Heart left ventricle (tissue), 16 donors: ENCODE results near the gene CELF2. TPM values are rescaled to one million over a fixed set of nuclear protein-coding genes. Genes with fewer than 3 reads are reported as not detected.

Source experiments
- ATAC-seq, 4 donors: fragments of 200-7000 bp; cut with Tn5 transposase; one replicate each; pipeline ENCODE4 v1.9.1; 2020 to 2022; ENCODE audit warnings: moderate library complexity in 4 of 4, mild to moderate bottlenecking in 3 of 4, moderate number of reproducible peaks in 1 of 4
- DNase-seq, 5 donors: peaks; one replicate each; pipeline ENCODE4 v3.0.0-alpha.2; 2020
- H3K27ac ChIP-seq, 12 donors: fragments of 200-600 bp; sonication (generic) in 4 of 12; one replicate each; pipeline versions ENCODE4 v1.5.0 to v1.8.0; 2016 to 2022; ENCODE audit warnings: mild to moderate bottlenecking in 2 of 12
- H3K27me3 ChIP-seq, 9 donors: fragments of 200-600 bp; sonication (generic) in 2 of 9; one replicate each; pipeline versions ENCODE4 v1.5.1 to v1.8.0; 2016 to 2022; ENCODE audit warnings: mild to moderate bottlenecking in 3 of 9
- H3K36me3 ChIP-seq, 9 donors: fragments of 200-600 bp; sonication (generic) in 2 of 9; one replicate each; pipeline versions ENCODE4 v1.5.0 to v1.8.0; 2018 to 2022; ENCODE audit warnings: mild to moderate bottlenecking in 2 of 9
- H3K4me1 ChIP-seq, 12 donors: fragments of 200-600 bp; sonication (generic) in 4 of 12; one replicate each; pipeline versions ENCODE4 v1.5.0 to v1.8.0; 2016 to 2022; ENCODE audit warnings: mild to moderate bottlenecking in 3 of 12
- H3K4me3 ChIP-seq, 12 donors: fragments of 200-600 bp; sonication (generic) in 4 of 12; one replicate each; pipeline versions ENCODE4 v1.5.0 to v1.8.0; 2017 to 2022; ENCODE audit warnings: mild to moderate bottlenecking in 9 of 12, moderate library complexity in 4 of 12
- H3K9me3 ChIP-seq, 12 donors: fragments of 200-600 bp; sonication (generic) in 4 of 12; one replicate each; pipeline versions ENCODE4 v1.5.0 to v1.8.0; 2016 to 2022; ENCODE audit warnings: mild to moderate bottlenecking in 1 of 12
- CTCF ChIP-seq, 12 donors: fragments of 200-600 bp; sonication (generic) in 4 of 12; IDR thresholded peaks; one replicate each; pipeline versions ENCODE4 v1.5.0 to v1.8.0; 2018 to 2022; ENCODE audit warnings: antibody characterized with exemption in 12 of 12, mild to moderate bottlenecking in 5 of 12
- POLR2A ChIP-seq, 2 donors: fragments of 450-650 bp; IDR thresholded peaks; one replicate each; pipeline ENCODE4 v1.6.1; 2017; ENCODE audit warnings: antibody characterized with exemption in 2 of 2, mild to moderate bottlenecking in 2 of 2, moderate library complexity in 2 of 2
- WGBS, 4 donors: extraction: QIAGEN DNeasy Blood & Tissue Kit in 2 of 4; methylation state at CpG; one replicate each; pipeline versions ENCODE4 v1.1.5 to v1.1.7; 2013 to 2018; 5-methylcytosine and 5-hydroxymethylcytosine counted together
- intact Hi-C, 10 donors: fragments of 100-400 bp; cut with DNase I; formaldehyde crosslinking; loops; one replicate each; pipeline versions ENCODE4 v1.11.1 to v1.14.2; 2022
- polyA plus RNA-seq, 2 donors: library from polyadenylated mRNA; stranded (reverse); fragments of 200-250 nt; gene quantifications; one replicate each; pipeline ENCODE4 v1.2.3, GENCODE V29; 2013
- total RNA-seq, 9 donors: library from RNA; depleted of rRNA in 2 of 9; stranded (reverse); fragments of >200 nt in 2 of 9; fragmentation: NEBNext Ultra II Directional in 3 of 9; extraction: Animal tissue kit (Norgen Biotek cat#: 25700) in 3 of 9; gene quantifications; one replicate each; pipeline versions ENCODE4 v1.1.0 to v1.2.4, GENCODE V29; 2016 to 2023
- donor health status: ischemic (EF 13 %, LVEDD 7.1; RV severe dilation, severe dysfunction).
- donor health status: healthy with polysubstance abuse.
- donor health status: DM: no; HTN: yes; CAD: no.
- donor health status: DM: no; HTN: no; CAD: no.
- donor health status: ischemic (EF 25% LVEDD 6.9; RV normal size, moderate dysfunction).
- donor health status: ischemic (EF 25% LVEDD 5.7; RV mildly dilated, moderate dysfunction).
- donor health status: healthy.
- donor health status: DM: yes; HTN: yes; CAD: no.
- donor health status: ischemic (EF 35%, LVEDD 5.7; RV mildly dilated, moderate dysfunction).
- donor health status: nonischemic (EF 11% LVEDD 7.7; RV severe dilation, severe dysfunction).
- donor health status: DM: yes; HTN: yes; CAD: no.
- donor health status: PGD.
- donor health status: ischemic (EF 29% LVEDD 5.4; RV normal size, mild dysfunction).
- donor health status: nonischemic (EF 23%, LVEDD 6.1; RV moderate dilation, normal function).

The CELF2 gene
- total and polyA plus RNA-seq, 11 donors = 14.2 to 103 (median 67.1) TPM

GRCh38 chr10:11354823-11355222 is 337.2 kb downstream of the CELF2 start:
- no peak overlapping the region for H3K4me3 ChIP-seq
- ATAC-seq = no peak
- peaks cover 0 to 8% (median 0%) of the 10 kb centered on the region in 12 donors for H3K9me3 ChIP-seq
- DNase-seq = no peak
- 94 to 99% (median 96%) methylated on average over 5 of the region's 5 CpGs for WGBS, 4 donors
- no peaks in the 10 kb centered on the region for H3K27me3 ChIP-seq
- peaks cover 0 to 4% (median 0%) of the 10 kb centered on the region in 12 donors for H3K4me1 ChIP-seq
- H3K27ac ChIP-seq = no peak overlapping the region
- intact Hi-C loops = no loop called here
- H3K36me3 ChIP-seq = no peaks in the 10 kb centered on the region
- TF ChIP-seq CTCF (IDR thresholded peaks at IDR 0.05) (no peak), POLR2A (IDR thresholded peaks at IDR 0.05) (no peak)

GRCh38 chr10:11355592-11355991 is 337.9 kb downstream of the CELF2 start:
- 74 to 82% (median 78%) methylated on average over 7 of the region's 7 CpGs for WGBS, 4 donors

GRCh38 chr10:11357439-11357838 is 339.8 kb downstream of the CELF2 start:
- Histone ChIP-seq H3K9me3 (peaks cover 0 to 8% (median 0%) of the 10 kb centered on the region in 12 donors), H3K4me3 (no peak overlapping the region), H3K36me3 (no peaks in the 10 kb centered on the region), H3K27me3 (no peaks in the 10 kb centered on the region), H3K4me1 (peaks cover 0 to 4% (median 0%) of the 10 kb centered on the region in 12 donors), H3K27ac (no peak overlapping the region)
- DNase-seq (no peak), ATAC-seq (no peak)
- intact Hi-C loops = no loop called here
- no peak for TF ChIP-seq POLR2A (IDR thresholded peaks at IDR 0.05)
- no peak for TF ChIP-seq CTCF (IDR thresholded peaks at IDR 0.05)
- WGBS, 4 donors = 56 to 75% (median 66%) methylated on average over 3 of the region's 3 CpGs

More at GRCh38 chr10:11355592-11355991, 337.9 kb downstream of the CELF2 start:
- ATAC-seq (no peak), DNase-seq (no peak)
- peaks cover 0 to 4% (median 0%) of the 10 kb centered on the region in 12 donors for H3K4me1 ChIP-seq
- H3K27me3 ChIP-seq = no peaks in the 10 kb centered on the region
- no peaks in the 10 kb centered on the region for H3K36me3 ChIP-seq
- H3K9me3 ChIP-seq = peaks cover 0 to 8% (median 0%) of the 10 kb centered on the region in 12 donors
- no peak overlapping the region for H3K4me3 ChIP-seq
- H3K27ac ChIP-seq = no peak overlapping the region
- TF ChIP-seq CTCF (IDR thresholded peaks at IDR 0.05) (peak in 1 of 12 donors; percentile 15), POLR2A (IDR thresholded peaks at IDR 0.05) (no peak)
- intact Hi-C loops = no loop called here

- no peaks in the 10 kb centered on the region for H3K27me3 ChIP-seq
- no peak overlapping the region for H3K27ac ChIP-seq
- H3K4me1 ChIP-seq = peaks cover 0 to 4% (median 0%) of the 10 kb centered on the region in 12 donors
- 58 to 66% (median 61%) methylated on average over 3 of the region's 3 CpGs for WGBS, 4 donors
- TF ChIP-seq CTCF (IDR thresholded peaks at IDR 0.05) = no peak
- TF ChIP-seq POLR2A (IDR thresholded peaks at IDR 0.05) = no peak
- DNase-seq (no peak), ATAC-seq (no peak)
- peaks cover 0 to 8% (median 0%) of the 10 kb centered on the region in 12 donors for H3K9me3 ChIP-seq
- no peaks in the 10 kb centered on the region for H3K36me3 ChIP-seq
- intact Hi-C loops = no loop called here
- no peak overlapping the region for H3K4me3 ChIP-seq
Measured at GRCh38 chr10:11358011-11358410, 340.3 kb downstream of the CELF2 start.
